Testis (tissue), 2 donors: ENCODE data around the gene TEDDM1.

Experiments
- CTCF ChIP-seq, 3 experiments: fragments of 450-650 bp in 2 of 3; fragments of 200-600 bp in 1 of 3; sonication (generic) in 1 of 3; IDR thresholded peaks; one replicate each; pipeline ENCODE4 v1.5.1; 2016 to 2019; ENCODE audit warnings: antibody characterized with exemption in 3 of 3, mild to moderate bottlenecking in 2 of 3, moderate library complexity in 1 of 3
- POLR2A ChIP-seq: fragments of 450-650 bp; IDR thresholded peaks from one replicate; pipeline ENCODE4 v1.6.1; 2017; ENCODE audit warnings: antibody characterized with exemption, mild to moderate bottlenecking, moderate library complexity

GRCh38 chr1:182384387-182384960 lies 16.0 kb downstream of the TEDDM1 start:
- TF ChIP-seq CTCF (IDR thresholded peaks at IDR 0.05) = no peak
- no peak for TF ChIP-seq POLR2A
